ENCODE measurements around the gene ITIH2.
"Not testable (repeated sequence)": the region's sequence is repeated elsewhere in the genome, so short reads cannot be mapped to it uniquely, and the experiment has no call there.

The ITIH2 gene

DNA sequence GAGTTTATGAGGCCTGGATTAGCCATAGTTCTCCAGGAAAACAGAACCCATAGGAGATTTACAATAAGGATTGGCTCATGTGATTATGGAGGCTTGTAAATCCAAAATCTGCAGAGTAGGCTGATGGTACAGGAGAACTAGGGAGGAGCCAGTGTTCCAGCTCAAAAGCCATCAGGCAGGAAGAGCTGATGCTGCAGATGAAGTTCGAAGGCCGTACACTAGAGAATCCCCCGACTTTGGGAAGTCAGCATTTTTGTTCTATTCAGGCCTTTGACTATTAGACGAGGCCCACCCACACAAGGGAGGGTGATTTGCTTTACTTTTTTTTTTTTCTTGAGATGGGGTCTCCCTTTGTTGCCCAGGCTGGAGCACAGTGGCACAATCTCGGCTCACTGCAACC, 47.1 kb downstream of the ITIH2 start:
- DNase-seq (ENCODE audit: low spot score), result no peak

DNA sequence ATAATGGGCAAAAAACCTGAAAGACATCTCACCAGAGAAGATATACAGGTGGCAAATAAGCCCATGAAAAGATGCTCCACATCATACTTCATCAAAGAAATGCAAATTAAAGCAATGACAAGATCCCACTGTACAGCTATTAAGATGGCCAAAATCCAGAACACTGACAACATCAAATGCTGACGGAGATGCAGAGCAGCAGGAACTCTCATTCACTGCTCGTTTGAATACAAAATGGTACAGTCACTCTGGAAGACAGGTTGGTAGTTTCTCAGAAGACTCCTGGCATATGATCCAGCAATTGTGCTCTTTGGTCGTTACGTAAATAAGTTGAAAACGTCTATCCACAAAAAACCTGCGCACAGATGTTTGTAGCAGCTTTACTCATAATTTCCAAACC, 49.1 kb downstream of the ITIH2 start:
- DNase-seq (ENCODE audit: low spot score), result no peak

DNA sequence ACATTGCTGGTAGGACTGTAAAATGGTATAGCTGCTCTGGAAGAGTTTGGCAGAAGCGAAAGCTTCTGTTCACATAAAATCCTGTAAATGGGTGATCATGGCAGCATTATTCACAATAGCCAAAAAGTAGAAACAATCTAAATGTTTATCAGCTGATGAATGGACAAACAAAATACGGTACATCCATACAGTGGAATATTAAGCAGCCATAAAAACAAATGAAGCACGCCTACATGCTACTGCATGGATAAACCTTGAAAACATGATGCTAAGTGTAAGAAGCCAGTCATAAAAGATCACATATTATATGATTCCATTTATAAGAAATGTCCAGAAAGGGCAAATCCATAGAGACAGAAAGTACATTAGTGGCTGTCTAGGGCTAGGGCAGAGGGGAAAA, 52.0 kb downstream of the ITIH2 start:
- no peak for DNase-seq (ENCODE audit: low spot score)

DNA sequence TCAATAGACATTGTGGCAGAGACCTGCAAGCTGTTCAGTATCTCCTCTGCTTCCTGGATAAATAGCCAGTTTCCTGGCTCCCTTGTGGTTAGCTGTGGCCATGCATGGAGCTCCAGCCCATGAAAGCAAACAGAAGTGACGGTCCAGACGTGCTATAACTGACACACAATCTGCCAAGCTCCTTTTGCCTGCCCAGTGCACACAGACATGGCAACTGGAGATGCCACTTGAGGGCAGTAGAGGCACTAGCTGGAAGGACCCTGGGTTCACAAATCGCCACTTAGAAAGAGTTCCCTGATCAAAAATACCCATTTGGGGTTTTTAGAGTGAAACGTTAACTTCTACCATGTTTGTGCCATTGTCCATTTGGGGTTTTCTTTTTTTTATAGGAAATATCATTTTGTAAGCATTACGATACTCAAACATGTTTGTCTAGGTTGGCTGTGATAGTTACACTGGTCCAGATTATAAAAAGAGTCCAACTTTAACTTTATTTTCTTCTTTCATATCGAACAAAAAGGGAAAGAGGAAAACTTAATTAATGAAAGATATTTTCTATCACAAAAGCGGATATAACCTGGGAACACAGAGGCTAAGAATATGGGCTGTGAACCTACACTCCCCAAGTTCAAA, 53.4 kb downstream of the ITIH2 start:
- peak; percentile 17 for DNase-seq (ENCODE audit: low spot score)

DNA sequence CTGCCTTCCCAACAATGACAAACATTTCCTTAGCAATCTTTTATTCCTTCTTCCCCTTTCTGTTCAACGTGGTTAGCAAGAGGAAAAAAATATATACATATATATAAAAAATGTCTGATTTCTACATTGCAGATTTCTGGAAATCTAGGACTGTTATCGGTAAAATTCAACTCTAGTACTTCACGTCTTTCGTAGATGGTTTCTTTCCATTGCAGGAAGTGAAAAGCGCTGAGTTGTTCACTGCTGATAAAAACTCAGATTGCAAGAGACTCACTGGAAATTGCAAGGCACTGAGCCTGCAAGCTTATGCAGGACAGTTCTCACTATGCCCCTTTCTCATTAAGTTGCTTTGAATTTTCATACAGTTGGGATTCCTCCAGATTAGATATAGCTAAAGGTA, 60.8 kb downstream of the ITIH2 start:
- no peak for DNase-seq (ENCODE audit: low spot score)

DNA sequence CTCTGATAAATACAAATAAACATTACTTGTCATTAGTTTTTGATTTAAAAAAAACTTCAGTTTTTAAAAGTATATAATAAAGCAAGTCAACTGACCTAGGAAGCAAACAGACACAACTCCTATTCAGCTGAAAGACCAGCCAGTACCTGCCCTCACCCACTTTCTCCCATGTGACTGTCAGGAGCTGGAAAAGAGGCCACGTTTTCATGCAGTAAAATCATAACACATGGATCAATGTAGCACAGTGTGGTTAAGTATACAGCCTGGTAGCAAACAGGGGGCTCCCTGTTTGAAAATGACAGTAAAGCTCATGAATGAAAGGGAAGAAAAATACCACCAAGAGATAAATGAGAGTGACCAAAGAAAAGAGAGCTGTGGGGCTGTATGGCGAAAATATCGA, 63.1 kb downstream of the ITIH2 start:
- DNase-seq (ENCODE audit: low spot score), result no peak

DNA sequence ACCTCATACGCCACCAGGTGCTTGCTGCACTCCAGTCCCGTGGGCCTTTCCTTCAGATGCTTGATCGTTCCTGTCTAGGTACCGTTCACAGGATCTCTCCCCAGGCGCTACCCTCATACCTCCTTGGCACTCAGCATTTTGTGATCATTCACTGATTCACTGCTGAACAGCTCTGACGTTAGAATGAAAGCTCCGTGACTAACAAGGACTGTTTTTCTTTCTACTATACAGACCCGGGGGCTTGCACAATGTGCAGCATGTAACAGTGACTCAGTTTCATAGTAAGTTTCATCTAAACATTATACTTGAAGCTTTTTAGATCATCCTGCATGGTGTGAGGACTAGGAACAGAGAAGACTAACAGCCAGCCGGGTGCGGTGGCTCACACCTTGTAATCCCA, 64.1 kb downstream of the ITIH2 start:
- no peak for DNase-seq (ENCODE audit: low spot score)

DNA sequence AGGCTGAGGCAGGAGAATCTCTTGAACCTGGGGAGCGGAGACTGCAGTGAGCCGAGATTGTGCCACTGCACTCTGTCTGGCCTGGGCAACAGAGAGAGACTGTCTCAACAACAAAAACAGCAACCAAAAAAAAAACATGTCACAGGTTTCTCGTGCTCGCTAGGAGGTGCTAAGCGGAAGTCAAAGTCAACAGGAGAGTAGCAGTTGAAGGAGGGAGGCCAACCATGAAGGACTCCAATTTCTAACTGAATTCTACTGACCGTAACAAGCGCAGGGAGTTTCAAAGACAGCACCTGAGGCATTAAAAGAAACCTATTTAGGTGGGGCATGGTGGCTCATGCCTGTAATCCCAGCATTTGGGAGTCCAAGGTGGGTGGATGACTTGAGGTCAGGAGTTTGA, 65.3 kb downstream of the ITIH2 start:
- DNase-seq (ENCODE audit: low spot score), result no peak

DNA sequence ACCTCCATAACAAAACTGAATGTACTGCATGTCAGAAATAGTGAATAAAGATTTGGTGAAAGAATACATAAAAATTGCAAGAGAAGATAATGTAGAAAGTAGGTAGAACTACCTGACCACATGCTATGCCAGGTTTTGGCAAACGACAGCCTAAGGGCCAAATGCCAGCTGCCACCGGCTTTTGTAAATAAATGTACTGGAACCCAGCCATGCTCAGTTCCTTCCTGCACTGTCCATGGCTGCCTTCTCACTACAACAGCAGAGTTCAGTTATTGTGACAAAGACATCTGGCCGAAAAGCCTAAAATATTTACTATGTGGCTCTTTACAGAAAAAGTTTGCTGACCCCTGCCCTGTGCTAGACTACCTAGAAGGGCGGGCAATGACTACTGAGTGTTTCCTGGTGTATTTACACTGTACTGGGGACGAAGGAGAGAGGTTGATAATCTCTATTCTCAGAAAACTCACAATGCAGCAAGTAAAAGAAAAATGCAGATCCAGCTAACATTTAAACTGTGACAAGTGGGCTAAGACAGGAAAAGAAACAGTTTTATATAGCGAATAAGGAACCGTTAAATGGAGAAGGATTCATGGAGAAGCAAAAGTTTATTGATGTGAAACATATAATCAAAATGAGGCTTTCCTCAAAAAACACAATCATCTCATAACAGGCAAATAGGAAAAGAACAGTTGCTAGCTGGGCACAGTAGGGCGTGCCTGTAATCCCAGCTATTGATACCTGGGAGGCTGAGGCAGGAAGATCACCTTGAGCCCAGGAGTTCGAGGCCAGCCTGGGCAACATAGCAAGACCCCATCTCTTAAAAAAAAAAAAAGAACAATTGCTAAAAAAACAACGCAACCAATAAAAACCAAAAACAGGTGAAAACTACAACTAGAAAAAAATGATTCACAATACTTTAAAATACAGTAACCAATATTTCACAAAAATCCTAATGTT, 71.0 kb downstream of the ITIH2 start:
- DNase-seq (ENCODE audit: low spot score), result no peak

DNA sequence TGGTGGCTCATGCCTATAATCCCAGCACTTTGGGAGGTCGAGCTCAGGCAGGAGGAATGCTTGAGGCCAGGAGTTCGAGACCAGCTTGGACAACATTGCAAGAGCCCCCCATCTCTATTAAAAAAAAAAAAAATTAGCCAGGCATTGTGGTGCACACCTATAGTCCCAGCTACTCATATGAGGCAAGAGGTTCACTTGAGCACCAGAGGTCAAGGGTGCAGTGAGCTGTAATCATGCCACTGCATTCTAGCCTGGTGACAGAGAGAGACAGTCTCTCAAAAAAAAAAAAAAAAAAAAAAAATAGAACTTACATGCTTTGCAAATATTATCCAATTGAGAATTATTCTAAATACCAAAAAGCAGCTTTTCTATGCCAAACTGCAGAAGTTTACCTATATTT, 73.7 kb downstream of the ITIH2 start:
- no peak for DNase-seq (ENCODE audit: low spot score)

DNA sequence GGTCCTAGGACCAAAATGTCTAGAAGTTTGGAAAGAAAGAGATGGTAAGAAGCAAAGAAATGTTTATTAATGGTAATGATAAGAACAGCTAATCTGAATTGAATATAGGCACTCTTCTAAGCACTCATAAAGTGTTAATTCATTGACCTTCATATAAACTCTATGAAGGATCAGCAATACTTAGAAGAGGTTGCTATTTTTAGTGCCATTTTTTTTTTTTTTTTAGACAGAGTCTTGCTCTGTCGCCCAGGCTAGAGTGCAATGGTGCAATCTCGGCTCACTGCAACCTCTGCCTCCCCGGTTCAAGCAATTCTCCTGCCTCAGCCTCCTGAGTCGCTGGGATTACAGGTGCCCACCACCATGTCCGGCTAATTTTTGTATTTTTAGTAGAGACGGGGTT, 79.1 kb downstream of the ITIH2 start:
- DNase-seq (ENCODE audit: low spot score), result not testable (repeated sequence)

DNA sequence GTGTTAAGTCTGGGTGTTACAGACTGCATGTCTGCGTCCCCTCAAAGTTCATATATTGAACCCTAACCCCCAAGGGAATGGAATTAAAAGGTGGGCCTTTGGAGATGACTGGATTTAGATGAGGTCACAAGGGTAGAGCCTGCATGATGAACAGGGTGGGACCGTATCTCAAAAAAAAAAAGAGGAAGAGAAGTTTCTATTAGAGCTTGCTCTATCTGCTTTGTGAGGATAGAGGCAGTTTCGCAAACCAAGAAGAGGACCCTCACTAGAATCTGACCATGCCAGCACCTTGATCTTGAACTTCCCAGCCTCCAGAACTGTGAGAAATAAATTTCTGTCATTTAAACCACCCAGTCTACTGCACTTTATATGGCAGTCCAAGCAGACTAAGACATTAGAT, 83.3 kb downstream of the ITIH2 start:
- no peak for DNase-seq (ENCODE audit: low spot score)

DNA sequence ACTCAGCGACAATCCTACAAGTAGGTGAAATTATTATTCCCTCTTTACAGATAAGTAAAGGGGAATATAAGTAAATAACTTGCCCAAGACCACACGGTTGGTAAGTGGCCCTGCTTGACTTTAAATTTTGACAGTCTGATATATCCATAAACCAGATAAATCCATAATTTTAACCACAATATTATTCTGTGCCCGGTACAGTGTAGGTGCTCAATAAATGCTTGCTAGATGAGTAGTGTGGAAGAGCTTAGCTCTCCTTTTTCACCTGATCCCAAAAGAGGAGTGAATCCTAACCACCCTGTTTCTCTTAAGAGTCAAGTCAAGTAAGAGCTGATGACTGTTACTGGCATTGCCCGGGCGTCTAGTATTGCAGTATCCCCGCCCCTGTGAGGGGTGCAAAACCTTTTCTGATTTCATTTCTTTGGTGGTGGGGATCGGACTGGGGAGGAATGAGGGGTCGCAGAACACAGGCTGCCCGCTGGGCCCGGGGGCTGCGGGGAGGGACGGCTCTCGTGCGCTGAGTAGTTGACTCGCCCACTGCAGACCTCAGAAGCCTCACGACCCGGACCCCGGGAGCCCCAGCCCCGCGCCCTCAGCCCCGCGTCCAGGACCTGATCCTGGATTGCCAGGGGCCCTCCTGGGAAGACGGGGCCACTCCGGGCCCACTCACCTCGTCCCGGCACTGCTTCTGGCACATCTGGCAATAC, 84.2 kb downstream of the ITIH2 start:
- no peak for DNase-seq (ENCODE audit: low spot score)

DNA sequence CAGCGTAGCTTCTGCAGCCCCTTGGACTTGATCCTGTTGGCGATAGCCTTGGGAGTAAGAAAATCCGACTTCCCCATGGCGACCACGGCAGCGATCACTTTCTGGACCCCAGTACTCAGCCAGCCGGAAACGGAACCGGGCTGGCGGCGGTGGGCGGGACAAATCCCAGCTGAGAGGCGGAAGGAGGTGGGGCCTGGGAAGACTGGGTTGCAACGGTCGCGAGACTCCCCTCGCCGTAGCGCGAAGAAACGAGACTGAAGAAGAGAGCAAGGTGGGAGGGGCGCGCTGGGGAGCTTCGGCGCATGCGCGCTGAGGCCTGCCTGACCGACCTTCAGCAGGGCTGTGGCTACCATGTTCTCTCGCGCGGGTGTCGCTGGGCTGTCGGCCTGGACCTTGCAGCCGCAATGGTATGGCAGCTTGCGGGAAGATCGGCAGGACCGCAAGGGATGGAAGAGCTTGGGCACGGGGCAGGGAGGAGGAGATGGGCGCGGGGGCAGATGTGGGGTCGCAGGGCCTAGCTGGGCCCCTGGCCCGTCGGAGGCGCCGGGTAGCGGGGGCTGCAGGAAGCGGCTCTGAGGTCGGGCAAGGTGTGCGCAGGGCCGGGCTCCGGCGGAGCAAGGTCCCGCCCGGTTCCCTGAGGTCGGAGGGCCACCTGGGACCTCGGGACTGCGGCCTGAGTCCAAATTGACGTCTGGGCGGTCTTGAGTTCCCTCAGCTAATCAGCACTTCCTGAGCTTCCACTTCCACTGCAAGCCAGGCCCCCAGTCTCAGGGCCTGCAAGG, 84.9 kb downstream of the ITIH2 start, which contains the start of the genes ATP5F1C and KIN:
Gene ATP5F1C, plus strand, starts transcription at position 321 of the 782 bp plus-strand sequence. Its CDS starts 31 bp downstream, at position 352.
Gene KIN, minus strand, starts transcription at position 137 of the 782 bp plus-strand sequence. Its CDS starts 60 bp downstream, at position 77.
- peak; percentile 98 for DNase-seq (ENCODE audit: low spot score)

DNA sequence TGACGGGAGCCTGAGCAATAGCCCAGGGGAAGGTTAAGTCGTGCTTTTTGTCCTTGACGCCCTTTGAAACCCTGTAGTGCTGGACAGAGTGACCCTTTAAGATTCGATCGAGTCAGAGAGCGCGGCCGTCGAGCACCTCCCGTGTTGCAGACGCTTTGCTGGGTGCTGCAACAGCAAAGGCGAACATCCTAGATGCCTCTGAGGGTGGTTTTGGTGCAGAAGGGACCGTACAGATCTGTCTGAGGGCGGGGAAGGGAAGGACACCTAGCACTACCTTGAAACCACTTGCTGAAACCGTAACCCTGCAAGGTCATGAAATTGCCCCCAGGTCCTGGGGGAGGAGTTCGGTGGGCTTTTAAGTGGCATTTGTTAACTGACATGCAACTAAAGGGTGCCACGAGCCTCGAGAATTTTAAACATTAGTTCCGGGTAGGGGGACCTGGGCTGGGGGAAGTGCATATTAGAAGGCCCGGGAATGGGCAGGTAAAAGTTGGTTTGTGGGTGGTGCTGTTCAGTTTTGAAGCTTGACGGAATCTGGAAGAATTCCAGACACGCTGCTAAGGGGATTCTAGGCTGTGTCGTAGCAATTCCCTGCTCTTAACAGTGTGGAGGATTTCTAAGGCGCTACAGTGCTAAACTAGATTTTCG, 85.6 kb downstream of the ITIH2 start:
- no peak for DNase-seq (ENCODE audit: low spot score)

DNA sequence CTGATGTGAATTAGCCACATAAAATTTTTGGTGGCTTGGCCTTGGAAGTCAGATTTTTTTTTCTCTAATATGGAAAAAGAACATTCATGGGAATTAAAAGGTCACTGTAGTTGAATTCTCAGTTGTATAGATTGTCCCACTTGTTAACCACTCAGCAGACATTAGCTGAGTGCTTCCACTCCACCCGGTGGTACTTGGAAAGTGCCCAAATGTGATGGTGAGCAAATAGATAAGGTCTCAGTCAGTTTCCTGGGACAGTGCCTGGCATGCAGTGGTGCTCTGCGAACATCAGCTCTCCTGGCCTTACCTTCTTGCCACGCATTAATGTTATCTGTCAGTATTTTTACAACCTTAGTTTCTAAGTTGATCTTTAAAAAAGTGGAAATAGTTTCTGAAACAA, 86.3 kb downstream of the ITIH2 start:
- no peak for DNase-seq (ENCODE audit: low spot score)

DNA sequence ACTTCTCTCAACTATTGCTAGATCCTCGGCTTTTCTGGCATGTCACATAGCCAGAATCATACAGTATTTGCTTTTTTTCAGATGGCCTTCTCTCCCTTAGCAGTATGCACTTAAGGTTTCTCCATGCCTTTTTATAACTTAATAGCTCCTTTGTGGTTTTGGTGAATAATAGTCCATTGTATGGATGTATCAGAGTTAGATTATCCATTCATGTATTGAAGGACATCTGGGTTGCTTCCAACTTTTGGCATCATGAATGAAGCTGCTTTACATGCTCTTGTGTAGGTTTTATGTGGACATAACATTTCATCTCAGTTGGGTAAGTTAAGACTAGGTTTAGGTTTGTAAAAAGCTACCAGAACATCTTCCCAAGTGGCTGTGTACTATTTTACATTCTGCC, 89.4 kb downstream of the ITIH2 start:
- peak; percentile 27 for DNase-seq (ENCODE audit: low spot score)

DNA sequence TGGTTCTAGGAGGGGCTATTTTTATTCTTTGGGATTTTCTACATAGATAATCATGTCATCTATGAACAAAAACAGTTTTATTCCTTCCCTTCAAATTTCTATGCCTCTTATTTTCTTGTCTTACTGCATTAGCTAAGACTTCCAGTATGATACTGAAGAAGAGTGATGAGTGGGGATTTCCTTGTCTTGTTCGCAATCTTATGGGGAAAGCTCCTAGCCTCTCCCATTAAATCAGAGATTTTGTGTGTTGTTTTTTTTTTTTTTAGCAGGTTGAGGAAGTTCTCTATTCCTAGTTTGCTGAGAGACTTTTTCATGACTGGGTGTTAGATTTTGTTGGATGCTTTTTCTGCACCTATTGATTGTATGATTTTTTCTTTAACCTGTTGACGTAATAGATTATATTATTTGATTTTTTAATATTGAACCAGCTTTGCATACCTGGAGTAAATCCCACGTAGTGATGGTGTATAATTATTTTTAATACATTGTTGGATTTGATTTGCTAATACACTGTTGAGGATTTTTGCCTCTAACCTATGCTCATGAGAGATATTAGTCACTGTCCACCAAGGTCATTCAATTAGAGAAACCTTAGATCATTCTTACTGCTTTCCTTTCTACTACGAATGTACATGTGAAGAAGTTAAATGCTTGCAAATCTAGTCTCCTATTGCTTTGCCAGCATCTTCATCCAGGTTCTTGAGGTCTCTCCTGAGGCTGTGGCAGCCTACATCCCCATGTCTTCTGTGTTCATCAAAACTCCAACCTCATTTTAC, 91.3 kb downstream of the ITIH2 start:
- no peak for DNase-seq (ENCODE audit: low spot score)

DNA sequence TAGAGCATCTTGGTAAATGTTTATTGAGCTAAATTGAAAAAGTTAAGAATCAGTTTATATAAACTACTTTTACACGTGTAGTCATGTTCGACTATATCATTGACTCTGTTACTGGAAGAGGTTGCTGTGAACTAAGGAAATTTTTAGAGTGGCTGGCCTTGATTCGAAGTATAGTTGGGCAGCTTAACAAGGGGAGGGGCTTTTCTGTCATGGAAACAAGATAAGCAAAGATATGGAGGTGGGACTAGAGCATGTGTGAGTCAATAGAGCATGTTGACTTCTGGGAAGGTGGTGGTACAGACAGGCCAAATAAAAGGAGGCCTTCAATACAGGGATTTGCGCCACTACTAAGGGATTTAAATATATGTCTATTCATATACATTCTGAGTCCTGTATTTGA, 92.5 kb downstream of the ITIH2 start:
- DNase-seq (ENCODE audit: low spot score), result no peak

DNA sequence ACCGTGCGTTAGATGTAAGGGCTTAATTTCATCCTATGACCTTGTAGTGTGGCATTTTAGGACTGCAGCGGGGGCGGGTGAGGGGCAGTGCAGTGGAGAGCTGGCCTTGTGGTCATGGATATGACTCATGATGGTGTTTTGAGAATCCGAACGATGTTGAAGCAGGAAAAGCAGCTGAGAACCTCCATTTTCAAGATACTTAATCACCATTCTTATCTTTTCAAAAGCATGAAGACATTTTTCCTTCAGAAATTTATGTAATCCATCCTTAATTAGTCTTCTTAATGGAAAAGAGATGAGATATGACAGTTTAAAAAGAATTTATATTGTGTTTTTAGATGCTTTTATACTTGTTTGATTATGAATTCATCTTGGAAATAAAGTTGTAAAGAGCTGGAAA, 94.5 kb downstream of the ITIH2 start:
- DNase-seq (ENCODE audit: low spot score), result peak; percentile 69
